H9 (cell line): Measurements from ENCODE around the gene BCORL1. TPM values are rescaled to one million over a fixed set of nuclear protein-coding genes. Genes with fewer than 3 reads are reported as not detected.

Source experiments
- DNase-seq: peaks from one replicate; pipeline ENCODE4 v3.0.0-alpha.2; 2017
- H2AFZ ChIP-seq: one replicate; pipeline ENCODE4 v1.6.1; 2013; ENCODE audit warnings: mild to moderate bottlenecking, low read length, control low read depth, moderate library complexity
- H2AK5ac ChIP-seq: 2 replicates; pipeline ENCODE4 v1.6.1; 2013; ENCODE audit warnings: low read length, control low read depth, mixed read lengths; ENCODE audit not compliant: insufficient read length
- H2BK120ac ChIP-seq: one replicate; pipeline ENCODE4 v1.6.1; 2013; ENCODE audit warnings: low read depth, mild to moderate bottlenecking, low read length, control low read depth, inconsistent platforms; ENCODE audit not compliant: poor library complexity, severe bottlenecking
- H2BK12ac ChIP-seq: 2 replicates; pipeline ENCODE4 v1.6.1; 2013; ENCODE audit warnings: low read length, control low read depth, mixed read lengths, low read depth; ENCODE audit not compliant: insufficient read length
- H2BK15ac ChIP-seq: 2 replicates; pipeline ENCODE4 v1.6.1; 2013; ENCODE audit warnings: low read depth, low read length, control low read depth
- H2BK20ac ChIP-seq: one replicate; pipeline ENCODE4 v1.6.1; 2013; ENCODE audit warnings: low read depth, mild to moderate bottlenecking, low read length, control low read depth, inconsistent platforms; ENCODE audit not compliant: poor library complexity, severe bottlenecking
- H2BK5ac ChIP-seq: 2 replicates; pipeline ENCODE4 v1.6.1; 2013; ENCODE audit warnings: low read length, control low read depth, mixed read lengths; ENCODE audit not compliant: insufficient read length
- H3K14ac ChIP-seq: 2 replicates; pipeline ENCODE4 v1.6.1; 2013; ENCODE audit warnings: low read length, control low read depth; ENCODE audit not compliant: insufficient read depth
- H3K18ac ChIP-seq: 2 replicates; pipeline ENCODE4 v1.6.1; 2013; ENCODE audit warnings: low read depth, mild to moderate bottlenecking, mixed read lengths, low read length, control low read depth; ENCODE audit not compliant: insufficient read length
- H3K23ac ChIP-seq: 2 replicates; pipeline ENCODE4 v1.6.1; 2013; ENCODE audit warnings: low read length, control low read depth, mixed read lengths, low read depth; ENCODE audit not compliant: insufficient read length
- H3K23me2 ChIP-seq: 2 replicates; pipeline ENCODE4 v1.6.1; 2013; ENCODE audit warnings: low read depth, mild to moderate bottlenecking, mixed read lengths, low read length, control low read depth; ENCODE audit not compliant: insufficient read length, poor library complexity, severe bottlenecking
- H3K27ac ChIP-seq: 2 replicates; pipeline ENCODE4 v1.5.1; 2013; ENCODE audit warnings: low read length, control low read depth, mixed read lengths, low read depth; ENCODE audit not compliant: insufficient read length
- H3K27me3 ChIP-seq: 2 replicates; pipeline ENCODE4 v1.6.1; 2013; ENCODE audit warnings: low read length, control low read depth, inconsistent platforms; ENCODE audit not compliant: insufficient read depth
- H3K4ac ChIP-seq: 2 replicates; pipeline ENCODE4 v1.6.1; 2013; ENCODE audit warnings: low read depth, mild to moderate bottlenecking, control low read depth, inconsistent platforms, low read length, moderate library complexity
- H3K4me1 ChIP-seq: 2 replicates; pipeline ENCODE4 v1.6.1; 2013; ENCODE audit warnings: low read length, control low read depth, inconsistent platforms; ENCODE audit not compliant: insufficient read depth
- H3K4me2 ChIP-seq: 2 replicates; pipeline ENCODE4 v1.6.1; 2013; ENCODE audit warnings: low read length, control low read depth, mixed read lengths; ENCODE audit not compliant: insufficient read length, insufficient read depth
- H3K56ac ChIP-seq: 2 replicates; pipeline ENCODE4 v1.6.1; 2013; ENCODE audit warnings: low read depth, mild to moderate bottlenecking, mixed read lengths, low read length, control low read depth; ENCODE audit not compliant: insufficient read length
- H3K79me1 ChIP-seq: 2 replicates; pipeline ENCODE4 v1.6.1; 2013; ENCODE audit warnings: low read depth, mild to moderate bottlenecking, moderate library complexity, low read length, control low read depth, inconsistent platforms; ENCODE audit not compliant: insufficient read depth, poor library complexity, severe bottlenecking
- H3K79me2 ChIP-seq: 2 replicates; pipeline ENCODE4 v1.6.1; 2013; ENCODE audit warnings: low read length, control low read depth, inconsistent platforms; ENCODE audit not compliant: insufficient read depth
- H3K9ac ChIP-seq: 2 replicates; pipeline ENCODE4 v1.6.1; 2013; ENCODE audit warnings: low read length, control low read depth, mixed read lengths; ENCODE audit not compliant: insufficient read length; ENCODE audit errors: extremely low read depth
- H3K9me3 ChIP-seq: one replicate; pipeline ENCODE4 v1.6.1; 2013; ENCODE audit warnings: low read depth, low read length, inconsistent platforms; ENCODE audit not compliant: control insufficient read depth
- H3T11ph ChIP-seq: one replicate; pipeline ENCODE4 v1.6.1; 2013; ENCODE audit warnings: mild to moderate bottlenecking, low read length, control low read depth, inconsistent platforms
- H4K20me1 ChIP-seq: one replicate; pipeline ENCODE4 v1.6.1; 2013; ENCODE audit not compliant: control insufficient read depth, insufficient read length, insufficient read depth
- H4K5ac ChIP-seq: 2 replicates; pipeline ENCODE4 v1.6.1; 2013; ENCODE audit warnings: low read depth, mild to moderate bottlenecking, mixed read lengths, low read length, control low read depth; ENCODE audit not compliant: insufficient read length
- H4K8ac ChIP-seq: replicated peaks from 2 replicates; pipeline ENCODE4 v1.6.1; 2013; ENCODE audit warnings: low read length, control low read depth, mixed read lengths, low read depth; ENCODE audit not compliant: insufficient read length
- H4K91ac ChIP-seq: 2 replicates; pipeline ENCODE4 v1.6.1; 2013; ENCODE audit warnings: low read depth, mild to moderate bottlenecking, moderate library complexity, mixed read lengths, low read length, control low read depth; ENCODE audit not compliant: insufficient read length
- H3K27ac Mint-ChIP-seq, 3 experiments: 2 replicates in 2 of 3; 3 replicates in 1 of 3; pipeline ENCODE4 v1.8.0; 2020 to 2021; ENCODE audit warnings: mixed read lengths in 3 of 3, mild to moderate bottlenecking in 1 of 3, moderate library complexity in 1 of 3
- H3K27me3 Mint-ChIP-seq: 2 replicates; pipeline ENCODE4 v1.8.0; 2021; ENCODE audit warnings: low read depth, mild to moderate bottlenecking, moderate library complexity, mixed read lengths
- H3K36me3 Mint-ChIP-seq, 3 experiments: 2 replicates in 2 of 3; 3 replicates in 1 of 3; pipeline ENCODE4 v1.8.0; 2020 to 2021; ENCODE audit warnings: low read depth in 3 of 3, mixed read lengths in 3 of 3; ENCODE audit not compliant: insufficient read depth in 1 of 3
- H3K4me1 Mint-ChIP-seq, 2 experiments: 2 replicates each; pipeline ENCODE4 v1.8.0; 2020; ENCODE audit warnings: mixed read lengths in 2 of 2
- H3K4me3 Mint-ChIP-seq, 2 experiments: 2 replicates in 1 of 2; 3 replicates in 1 of 2; pipeline ENCODE4 v1.8.0; 2020 to 2021; ENCODE audit warnings: mild to moderate bottlenecking in 2 of 2, mixed read lengths in 2 of 2, moderate library complexity in 1 of 2
- H3K9me3 Mint-ChIP-seq, 2 experiments: 2 replicates in 1 of 2; 3 replicates in 1 of 2; pipeline ENCODE4 v1.8.0; 2020; ENCODE audit warnings: mild to moderate bottlenecking in 2 of 2, mixed read lengths in 2 of 2, moderate library complexity in 1 of 2
- CTCF ChIP-seq: fragments of 200-600 bp; sonication (generic); conservative IDR thresholded peaks from 3 replicates; pipeline ENCODE4 v1.8.0; 2021; ENCODE audit warnings: antibody characterized with exemption, mild to moderate bottlenecking
- WGBS: extraction: QIAGEN DNeasy Blood & Tissue Kit; methylation state at CpG from one replicate; pipeline ENCODE4 v1.1.7; 2013; ENCODE audit warnings: missing lambda C conversion rate, low lambda C conversion rate, mixed read lengths; ENCODE audit not compliant: insufficient read length; ENCODE audit errors: extremely low coverage; 5-methylcytosine and 5-hydroxymethylcytosine counted together
- total RNA-seq: library from RNA; stranded (reverse); gene quantifications from 2 replicates; pipeline ENCODE4 v1.2.1, GENCODE V29; 2021

The BCORL1 gene
- total RNA-seq, 1 experiment from 2014 or later: 6.1 TPM

- H2AFZ ChIP-seq: no peak overlapping the region
- no peak overlapping the region for H3T11ph ChIP-seq
- no peaks in the 10 kb centered on the region for H4K20me1 ChIP-seq
- H3K79me1 ChIP-seq: no peaks in the 10 kb centered on the region
- no peak overlapping the region for H4K5ac ChIP-seq
- H3K23ac ChIP-seq: no peak overlapping the region
- H2BK5ac ChIP-seq: no peak overlapping the region
- H3K79me2 ChIP-seq: no peaks in the 10 kb centered on the region
- Mint-ChIP-seq H3K4me3 (no peak overlapping the region), H3K27ac (no peak overlapping the region), H3K36me3 (peaks cover 0 to 2% (median 1%) of the 10 kb centered on the region in 3 experiments; a peak in 3 of 7 replicates), H3K4me1 (peaks cover 7 to 24% of the 10 kb centered on the region in 2 experiments), H3K9me3 (peaks cover 0 to 64% of the 10 kb centered on the region in 2 experiments; a peak in 2 of 5 replicates), H3K27me3 (peaks cover 58% of the 10 kb centered on the region)
- H4K91ac ChIP-seq: no peak overlapping the region
- no peaks in the 10 kb centered on the region; the same call in 1 of the 2 replicates for H3K4me1 ChIP-seq
- no CpG with 5 or more reads among the region's 2 CpGs for WGBS
- no peak overlapping the region for H3K27ac ChIP-seq
- DNase-seq: no peak
- no peak overlapping the region for H2BK20ac ChIP-seq
- no peak overlapping the region for H4K8ac ChIP-seq
- H3K27me3 ChIP-seq: peaks cover 20% of the 10 kb centered on the region
- no peak overlapping the region for H3K4ac ChIP-seq
- H2AK5ac ChIP-seq: no peak overlapping the region
- H3K56ac ChIP-seq: no peak overlapping the region
- H3K18ac ChIP-seq: no peak overlapping the region
- no peak overlapping the region for H2BK15ac ChIP-seq
- no peak overlapping the region for H2BK120ac ChIP-seq
- no peaks in the 10 kb centered on the region for H3K23me2 ChIP-seq
- no peak for TF ChIP-seq CTCF
- peaks cover 11% of the 10 kb centered on the region for H3K9me3 ChIP-seq
- H3K9ac ChIP-seq: no peak overlapping the region
- H3K14ac ChIP-seq: no peak overlapping the region
- H2BK12ac ChIP-seq: no peak overlapping the region
- no peak overlapping the region for H3K4me2 ChIP-seq
Observed at GRCh38 chrX:129940721-129941120, 41.7 kb upstream of the BCORL1 start.
